Thyroid gland (tissue), 4 donors: ENCODE data around the gene AUH. TPM values are rescaled to one million over a fixed set of nuclear protein-coding genes. Genes with fewer than 3 reads are reported as not detected.

Experiments used
- DNase-seq, 2 donors: peaks; one replicate each; pipeline ENCODE4 v3.0.0-alpha.2; 2019
- H3K27ac ChIP-seq, 3 donors: fragments of 200-600 bp; sonication (generic); 1 replicate in 2 of 3; 2 replicates in 1 of 3; pipeline ENCODE4 v1.5.1; 2016 to 2019; ENCODE audit warnings: mild to moderate bottlenecking in 1 of 3, moderate library complexity in 1 of 3
- H3K27me3 ChIP-seq: fragments of 200-600 bp; sonication (generic); one replicate; pipeline ENCODE4 v1.5.1; 2019
- H3K36me3 ChIP-seq, 2 donors: fragments of 200-600 bp; sonication (generic); one replicate each; pipeline ENCODE4 v1.5.1; 2016 to 2019
- H3K4me1 ChIP-seq, 2 donors: fragments of 200-600 bp; sonication (generic); one replicate each; pipeline ENCODE4 v1.5.1; 2017 to 2019
- H3K4me3 ChIP-seq, 3 donors: fragments of 200-600 bp; sonication (generic); replicated peaks in 1 of 3; 1 replicate in 2 of 3; 2 replicates in 1 of 3; pipeline ENCODE4 v1.5.1; 2016; ENCODE audit warnings: mild to moderate bottlenecking in 1 of 3
- H3K9me3 ChIP-seq: fragments of 200-600 bp; sonication (generic); one replicate; pipeline ENCODE4 v1.5.1; 2017
- CTCF ChIP-seq, 6 experiments: fragments of 200-600 bp in 3 of 6; fragments of 450-650 bp in 3 of 6; sonication (generic) in 3 of 6; IDR thresholded peaks; one replicate each; pipeline ENCODE4 v1.5.1; 2016 to 2019; ENCODE audit warnings: antibody characterized with exemption in 6 of 6, mild to moderate bottlenecking in 2 of 6, inconsistent platforms in 1 of 6, moderate library complexity in 1 of 6
- POLR2A ChIP-seq, 2 donors: fragments of 450-650 bp; IDR thresholded peaks; one replicate each; pipeline ENCODE4 v1.6.1; 2017; ENCODE audit warnings: antibody characterized with exemption in 2 of 2, mild to moderate bottlenecking in 2 of 2, moderate library complexity in 1 of 2
- WGBS, 2 donors: methylation state at CpG; one replicate each; pipeline ENCODE4 v1.1.5; 2017; 5-methylcytosine and 5-hydroxymethylcytosine counted together
- intact Hi-C: fragments of 100-400 bp; cut with DNase I; formaldehyde crosslinking; loops from one replicate; pipeline ENCODE4 v1.15.1; 2023
- total RNA-seq, 4 donors: library from RNA; depleted of rRNA; stranded (reverse); fragments of >200 nt; gene quantifications; one replicate each; pipeline ENCODE4 v1.2.3, GENCODE V29; 2016

Gene AUH
- total RNA-seq, 4 donors from 2014 or later: 57.1 to 83.5 (median 65.2) TPM

- H3K4me3 ChIP-seq: no peak overlapping the region
- 96% methylated on average over 2 of the region's 2 CpGs for WGBS, 2 donors
- H3K9me3 ChIP-seq: no peaks in the 10 kb centered on the region
- TF ChIP-seq CTCF (IDR thresholded peaks at IDR 0.05): no peak
- no peak for TF ChIP-seq POLR2A (IDR thresholded peaks at IDR 0.05)
- no peaks in the 10 kb centered on the region for H3K36me3 ChIP-seq
- no peak overlapping the region for H3K27ac ChIP-seq
- H3K27me3 ChIP-seq: no peaks in the 10 kb centered on the region
- peaks cover 7 to 8% of the 10 kb centered on the region in 2 donors for H3K4me1 ChIP-seq
- no peak for DNase-seq
- intact Hi-C loops: no loop called here
These were observed 118.7 kb downstream of the AUH start for GRCh38 chr9:91243029-91243428.

GRCh38 chr9:91241909-91242308 lies 119.8 kb downstream of the AUH start:
- 39 to 61% methylated on average over 4 of the region's 4 CpGs for WGBS, 2 donors
- H3K36me3 ChIP-seq: no peaks in the 10 kb centered on the region
- H3K4me1 ChIP-seq: peaks cover 7 to 8% of the 10 kb centered on the region in 2 donors
- no peak overlapping the region for H3K4me3 ChIP-seq
- TF ChIP-seq POLR2A (IDR thresholded peaks at IDR 0.05): no peak
- TF ChIP-seq CTCF (IDR thresholded peaks at IDR 0.05): peak in 1 of 6 experiments; percentile 15
- no peaks in the 10 kb centered on the region for H3K9me3 ChIP-seq
- H3K27me3 ChIP-seq: no peaks in the 10 kb centered on the region
- DNase-seq: peak; percentile 53 to 63
- intact Hi-C loops: no loop called here
- H3K27ac ChIP-seq: no peak overlapping the region

- Histone ChIP-seq H3K36me3 (no peaks in the 10 kb centered on the region), H3K27ac (no peak overlapping the region), H3K4me3 (no peak overlapping the region), H3K27me3 (no peaks in the 10 kb centered on the region), H3K9me3 (no peaks in the 10 kb centered on the region), H3K4me1 (peaks cover 7 to 8% of the 10 kb centered on the region in 2 donors)
- DNase-seq: no peak
- intact Hi-C loops: no loop called here
- WGBS, 2 donors: 99 to 100% methylated on average over 3 of the region's 3 CpGs
- no peak for TF ChIP-seq CTCF (IDR thresholded peaks at IDR 0.05)
- TF ChIP-seq POLR2A (IDR thresholded peaks at IDR 0.05): no peak
These were observed 121.0 kb downstream of the AUH start for GRCh38 chr9:91240596-91241165.

- DNase-seq: no peak
- intact Hi-C loops: no loop called here
These were observed 122.2 kb downstream of the AUH start for GRCh38 chr9:91239367-91240111.

More at GRCh38 chr9:91239367-91240111, 122.2 kb downstream of the AUH start:
- peaks cover 7 to 8% of the 10 kb centered on the region in 2 donors for H3K4me1 ChIP-seq
- no peaks in the 10 kb centered on the region for H3K9me3 ChIP-seq
- no peaks in the 10 kb centered on the region for H3K36me3 ChIP-seq
- no peaks in the 10 kb centered on the region for H3K27me3 ChIP-seq
- TF ChIP-seq POLR2A (IDR thresholded peaks at IDR 0.05) (no peak), CTCF (IDR thresholded peaks at IDR 0.05) (no peak)
- no peak overlapping the region for H3K4me3 ChIP-seq
- whole genome bisulfite sequencing, 2 donors: 86 to 87% methylated on average over 5 of the region's 5 CpGs
- H3K27ac ChIP-seq: no peak overlapping the region
